ENCODE results near the gene SEMA3B. TPM values are rescaled to one million over a fixed set of nuclear protein-coding genes. Genes with fewer than 3 reads are reported as not detected.

SEMA3B gene
- total and polyA plus RNA-seq, 2 of the 4 experiments (the other 2 are of a cell fraction): 4.3 to 29.3 TPM

GRCh38 chr3:50297896-50298725 lies 29.2 kb downstream of the SEMA3B start:
- ChIA-PET POLR2A (ENCODE audit: unreplicated experiment) (no interaction called here), CTCF (interaction anchor here (1.9 kb wide), 1 partner anchor 26 kb away, joined by 4 read pairs; no protein-coding TSS in a partner anchor)
- H3K79me1 ChIP-seq (ENCODE audit: low read depth in 1 of 2, low read length in 2 of 2): peaks cover 13 to 28% of the 10 kb centered on the region in 2 experiments; a peak in 3 of 4 replicates
- no peak overlapping the region for H2BK15ac ChIP-seq (ENCODE audit: low read depth, low read length)
- peak overlapping the region; percentile 88 for H3K4me2 ChIP-seq (ENCODE audit: low read depth, low read length)
- peak overlapping the region; percentile 56 for H3K14ac ChIP-seq (replicated peaks; ENCODE audit: low read depth, low read length)
- no peaks in the 10 kb centered on the region for H4K20me1 ChIP-seq (ENCODE audit: insufficient read depth, low read length)
- no peaks in the 10 kb centered on the region for H3K27me3 ChIP-seq (ENCODE audit: control insufficient read depth, insufficient read depth, low read length)
- H3K4ac ChIP-seq (ENCODE audit: low read depth, low read length): peak overlapping the region; percentile 71
- no TSS peak for BruUV-seq (replicated peaks)
- no peaks in the 10 kb centered on the region for H3K36me3 ChIP-seq (ENCODE audit: control insufficient read depth, insufficient read depth, low read length)
- TF ChIP-seq CTCF (conservative IDR thresholded peaks at IDR 0.05; ENCODE audit: low read depth, low read length): peak; percentile 18; the same call in 1 of the 2 replicates
- TF ChIP-seq RCOR1 (IDR thresholded peaks at IDR 0.05; ENCODE audit: insufficient replicate concordance, low read length): no peak
- no peak overlapping the region for H3K18ac ChIP-seq (ENCODE audit: low read depth, low read length)
- WGBS, 2 experiments (ENCODE audit: extremely low coverage in 2 of 2, insufficient read length in 1 of 2): 60% methylated on average over 6 of the region's 9 CpGs; no CpG with 5 or more reads in 1 of the 2 experiments
- H2AK9ac ChIP-seq (replicated peaks; ENCODE audit: low read depth, low read length, poor library complexity): peak overlapping the region; percentile 15
- peaks cover 17% of the 10 kb centered on the region for H3K9me1 ChIP-seq (ENCODE audit: insufficient read depth, low read length)
- H4K8ac ChIP-seq (ENCODE audit: low read depth in 2 of 2, low read length in 2 of 2): peak overlapping the region; percentile 76 to 88; a peak in 2 of 4 replicates
- no peak overlapping the region for H3K56ac ChIP-seq (ENCODE audit: extremely low read depth, insufficient read depth, low read length)
- in situ Hi-C loops (cut with MboI; ENCODE audit: low sequenced_read_pairs): no loop called here
- no peak for ATAC-seq (ENCODE audit: low read depth)
- H4K5ac ChIP-seq (ENCODE audit: low read depth, low read length): peak overlapping the region; percentile 4; the same call in 1 of the 2 replicates
- peak overlapping the region; percentile 93 for H2AFZ ChIP-seq (replicated peaks; ENCODE audit: low read length, poor library complexity)
- no peak for DNase-seq
- H3K27ac ChIP-seq (ENCODE audit: insufficient read depth, low read length): peak overlapping the region; percentile 16; the same call in 1 of the 2 replicates
- H4K91ac ChIP-seq (ENCODE audit: insufficient read depth, low read depth, low read length): peak overlapping the region; percentile 29
- dilution Hi-C loops (cut with HindIII; ENCODE audit: low sequenced_read_pairs, unreplicated experiment): no loop called here
- no peak overlapping the region for H3K23ac ChIP-seq (ENCODE audit: low read depth, low read length)
- peak overlapping the region; percentile 76 for H2AK5ac ChIP-seq (ENCODE audit: low read depth, low read length)
- H2BK5ac ChIP-seq (ENCODE audit: low read depth, low read length, poor library complexity, severe bottlenecking): no peak overlapping the region
- H2BK20ac ChIP-seq (ENCODE audit: low read depth, low read length): no peak overlapping the region
- no peak overlapping the region for H2BK120ac ChIP-seq (ENCODE audit: low read depth, low read length)
- intact Hi-C loops (cut with micrococcal nuclease): no loop called here
- H3K9me3 ChIP-seq (ENCODE audit: control insufficient read depth, insufficient read depth, low read length): no peaks in the 10 kb centered on the region
- peak overlapping the region; percentile 83 for H3K9ac ChIP-seq (ENCODE audit: low read depth, low read length)
- H3K4me3 ChIP-seq (ENCODE audit: insufficient read depth, low read depth, low read length): peak overlapping the region; percentile 85
- H3K4me1 ChIP-seq (ENCODE audit: control insufficient read depth, insufficient read depth, low read length): peaks cover 13% of the 10 kb centered on the region
